ENCODE measurements around the gene BCR. TPM values are rescaled to one million over a fixed set of nuclear protein-coding genes. Genes with fewer than 3 reads are reported as not detected.

The BCR gene
- total RNA-seq, 1 experiment from 2014 or later, result 77.0 TPM

DNA sequence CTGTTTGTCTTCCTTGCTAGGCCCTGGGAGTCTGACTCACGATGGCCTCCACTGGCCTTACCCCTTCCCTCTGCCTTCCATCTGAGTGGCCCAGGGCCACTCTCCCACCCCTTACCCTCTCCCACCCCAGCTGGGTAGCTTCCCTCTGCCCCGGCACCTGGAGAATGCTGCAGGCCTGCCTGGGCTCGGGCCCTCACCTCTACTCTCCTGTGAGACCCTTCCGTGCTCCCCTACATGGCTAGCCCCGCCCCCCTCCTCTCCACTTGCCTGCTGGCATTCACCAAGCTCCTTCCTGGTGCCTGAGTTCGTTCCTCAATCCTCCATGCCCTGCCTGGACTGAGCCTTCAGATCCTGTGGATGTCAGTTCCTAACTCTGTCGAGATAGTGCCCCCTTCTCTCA is 26.3 kb upstream of the BCR start:
- H3K36me3 Mint-ChIP-seq (ENCODE audit: insufficient read depth in 1 of 3, low read depth in 3 of 3), result peaks cover 0 to 4% (median 0%) of the 10 kb centered on the region in 3 experiments; a peak in 3 of 7 replicates
- H3K9me3 ChIP-seq (ENCODE audit: control insufficient read depth, low read depth, low read length), result no peaks in the 10 kb centered on the region
- H3K4me3 Mint-ChIP-seq, result no peak overlapping the region
- H3K23me2 ChIP-seq (ENCODE audit: insufficient read length, low read depth, low read length, poor library complexity, severe bottlenecking), result no peaks in the 10 kb centered on the region
- H3K27ac ChIP-seq (ENCODE audit: insufficient read length, low read depth, low read length), result no peak overlapping the region
- H3K79me2 ChIP-seq (ENCODE audit: insufficient read depth, low read length), result no peaks in the 10 kb centered on the region
- H3K4me1 ChIP-seq (ENCODE audit: insufficient read depth, low read length), result peaks cover 3% of the 10 kb centered on the region; the same call in 1 of the 2 replicates
- no peaks in the 10 kb centered on the region for H3K27me3 ChIP-seq (ENCODE audit: insufficient read depth, low read length)
- H3K9me3 Mint-ChIP-seq, result no peaks in the 10 kb centered on the region
- no peak overlapping the region for H3K23ac ChIP-seq (ENCODE audit: insufficient read length, low read depth, low read length)
- H3K27ac Mint-ChIP-seq, result peak overlapping the region in 2 of 3 experiments; percentile 23 to 25; a peak in 2 of 7 replicates
- H4K20me1 ChIP-seq (ENCODE audit: control insufficient read depth, insufficient read depth, insufficient read length), result no peaks in the 10 kb centered on the region
- WGBS (ENCODE audit: extremely low coverage, insufficient read length, low lambda C conversion rate), result no CpG with 5 or more reads among the region's 7 CpGs
- no peak overlapping the region; the same call in 1 of the 2 replicates for H3K14ac ChIP-seq (ENCODE audit: insufficient read depth, low read length)
- H3K56ac ChIP-seq (ENCODE audit: insufficient read length, low read depth, low read length), result no peak overlapping the region
- H2AFZ ChIP-seq (ENCODE audit: low read length), result no peak overlapping the region
- H3K4ac ChIP-seq (ENCODE audit: low read depth, low read length), result no peak overlapping the region
- peaks cover 33 to 44% of the 10 kb centered on the region in 2 experiments for H3K4me1 Mint-ChIP-seq
- no peak for DNase-seq
- no peaks in the 10 kb centered on the region for H3K79me1 ChIP-seq (ENCODE audit: insufficient read depth, low read depth, low read length, poor library complexity, severe bottlenecking)
- H2BK120ac ChIP-seq (ENCODE audit: low read depth, low read length, poor library complexity, severe bottlenecking), result no peak overlapping the region
- no peak overlapping the region for H3K18ac ChIP-seq (ENCODE audit: insufficient read length, low read depth, low read length)
- no peak overlapping the region for H3T11ph ChIP-seq (ENCODE audit: low read length)
- H2BK20ac ChIP-seq (ENCODE audit: low read depth, low read length, poor library complexity, severe bottlenecking), result no peak overlapping the region
- H3K9ac ChIP-seq (ENCODE audit: extremely low read depth, insufficient read length, low read length), result no peak overlapping the region
- peaks cover 11% of the 10 kb centered on the region for H3K27me3 Mint-ChIP-seq (ENCODE audit: low read depth)
- TF ChIP-seq, protein P1, sequence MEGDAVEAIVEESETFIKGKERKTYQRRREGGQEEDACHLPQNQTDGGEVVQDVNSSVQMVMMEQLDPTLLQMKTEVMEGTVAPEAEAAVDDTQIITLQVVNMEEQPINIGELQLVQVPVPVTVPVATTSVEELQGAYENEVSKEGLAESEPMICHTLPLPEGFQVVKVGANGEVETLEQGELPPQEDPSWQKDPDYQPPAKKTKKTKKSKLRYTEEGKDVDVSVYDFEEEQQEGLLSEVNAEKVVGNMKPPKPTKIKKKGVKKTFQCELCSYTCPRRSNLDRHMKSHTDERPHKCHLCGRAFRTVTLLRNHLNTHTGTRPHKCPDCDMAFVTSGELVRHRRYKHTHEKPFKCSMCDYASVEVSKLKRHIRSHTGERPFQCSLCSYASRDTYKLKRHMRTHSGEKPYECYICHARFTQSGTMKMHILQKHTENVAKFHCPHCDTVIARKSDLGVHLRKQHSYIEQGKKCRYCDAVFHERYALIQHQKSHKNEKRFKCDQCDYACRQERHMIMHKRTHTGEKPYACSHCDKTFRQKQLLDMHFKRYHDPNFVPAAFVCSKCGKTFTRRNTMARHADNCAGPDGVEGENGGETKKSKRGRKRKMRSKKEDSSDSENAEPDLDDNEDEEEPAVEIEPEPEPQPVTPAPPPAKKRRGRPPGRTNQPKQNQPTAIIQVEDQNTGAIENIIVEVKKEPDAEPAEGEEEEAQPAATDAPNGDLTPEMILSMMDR (conservative IDR thresholded peaks at IDR 0.05), result no peak
- H4K5ac ChIP-seq (ENCODE audit: insufficient read length, low read depth, low read length), result no peak overlapping the region
- no peak overlapping the region for H2BK5ac ChIP-seq (ENCODE audit: insufficient read length, low read length)
- H2BK12ac ChIP-seq (ENCODE audit: insufficient read length, low read depth, low read length), result no peak overlapping the region
- H4K8ac ChIP-seq (replicated peaks; ENCODE audit: insufficient read length, low read depth, low read length), result no peak overlapping the region
- H2AK5ac ChIP-seq (ENCODE audit: insufficient read length, low read length), result no peak overlapping the region
- no peak overlapping the region for H2BK15ac ChIP-seq (ENCODE audit: low read depth, low read length)
- no peak overlapping the region for H4K91ac ChIP-seq (ENCODE audit: insufficient read length, low read depth, low read length)
- H3K4me2 ChIP-seq (ENCODE audit: insufficient read depth, insufficient read length, low read length), result no peak overlapping the region
